NCI-H2107 (cell line): Measurements from ENCODE around the gene NDUFS8.

Experiments
- DNase-seq: peaks from one replicate; lab custom pipeline; 2025; lab: John Stamatoyannopoulos, UW

Gene NDUFS8

DNA sequence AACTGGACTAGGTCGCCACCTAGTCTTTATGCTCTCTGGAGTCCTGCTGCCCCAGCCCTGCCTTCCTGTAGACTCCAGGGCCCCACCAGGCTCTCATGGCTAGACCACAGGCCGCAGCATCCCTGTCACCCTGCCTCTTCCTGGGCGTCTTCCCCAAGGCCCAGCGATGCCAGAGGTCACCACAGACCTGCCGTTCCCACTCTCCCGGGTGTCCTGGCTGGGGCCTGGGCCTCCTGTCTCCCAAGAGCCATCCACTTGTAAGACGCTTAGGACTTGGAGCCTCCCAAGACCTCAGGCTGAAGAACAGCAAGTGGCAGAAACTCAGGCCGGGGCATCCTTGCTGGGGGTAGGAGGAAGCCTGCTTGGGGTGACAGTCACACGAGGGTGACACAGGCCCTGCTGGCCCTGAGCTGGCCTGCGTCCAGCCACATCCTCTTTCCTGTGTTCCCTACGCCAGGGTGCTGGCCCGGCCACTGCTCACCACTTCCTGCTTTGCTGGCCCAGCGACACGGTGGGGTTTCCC is 6.3 kb downstream of the NDUFS8 start:
- DNase-seq, result no peak

DNA sequence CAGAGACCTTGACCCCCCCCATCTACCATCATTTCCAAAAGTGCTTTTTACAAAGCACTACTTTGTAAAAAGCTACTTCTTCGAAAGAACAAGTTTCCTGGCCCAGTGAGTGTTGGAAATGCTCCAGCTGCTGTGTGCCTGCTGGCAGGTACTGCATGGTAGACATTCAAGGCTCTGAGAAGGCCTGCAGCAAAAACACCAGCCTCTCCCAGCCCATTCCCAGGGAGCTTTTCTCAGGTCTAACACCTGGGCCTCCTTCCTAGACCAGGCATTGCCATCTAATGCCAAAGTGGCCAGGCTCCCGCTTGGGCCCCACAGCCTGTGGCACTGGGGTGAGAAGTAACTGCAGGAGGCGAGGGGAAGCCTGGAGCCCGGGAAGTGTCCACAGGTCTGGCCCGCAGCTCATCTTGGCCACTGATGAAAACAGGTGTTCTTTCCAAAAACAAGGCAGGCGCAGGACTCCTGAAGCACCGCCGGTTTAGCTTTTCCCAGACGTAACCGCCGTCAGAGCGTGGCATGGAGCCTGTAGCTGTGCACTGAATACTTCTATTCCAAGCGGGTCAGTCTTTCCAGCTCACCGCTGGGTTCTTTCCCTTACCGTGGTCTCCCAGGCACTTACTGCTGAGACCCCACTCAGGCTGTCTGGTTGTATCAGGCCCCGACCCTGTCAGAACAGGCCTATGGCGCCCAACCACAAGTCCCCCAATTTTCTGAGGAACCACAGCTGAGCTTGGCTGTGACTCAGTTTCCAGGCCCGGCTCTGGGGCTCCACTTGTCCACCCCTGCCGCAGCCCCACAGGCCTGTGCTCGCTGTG is 7.1 kb downstream of the NDUFS8 start:
- no peak for DNase-seq

GRCh38 chr11:68038226-68038717 is 7.8 kb downstream of the NDUFS8 start:
- DNase-seq, result no peak

GRCh38 chr11:68038718-68039525 is 8.4 kb downstream of the NDUFS8 start, which contains the start of gene TCIRG1:
Gene TCIRG1 (plus strand): TSS chr11:68039025. CDS start chr11:68041272, 2,247 bp downstream.
- no peak for DNase-seq

- no peak for DNase-seq
Measured at GRCh38 chr11:68039526-68040086, 9.1 kb downstream of the NDUFS8 start.

DNA sequence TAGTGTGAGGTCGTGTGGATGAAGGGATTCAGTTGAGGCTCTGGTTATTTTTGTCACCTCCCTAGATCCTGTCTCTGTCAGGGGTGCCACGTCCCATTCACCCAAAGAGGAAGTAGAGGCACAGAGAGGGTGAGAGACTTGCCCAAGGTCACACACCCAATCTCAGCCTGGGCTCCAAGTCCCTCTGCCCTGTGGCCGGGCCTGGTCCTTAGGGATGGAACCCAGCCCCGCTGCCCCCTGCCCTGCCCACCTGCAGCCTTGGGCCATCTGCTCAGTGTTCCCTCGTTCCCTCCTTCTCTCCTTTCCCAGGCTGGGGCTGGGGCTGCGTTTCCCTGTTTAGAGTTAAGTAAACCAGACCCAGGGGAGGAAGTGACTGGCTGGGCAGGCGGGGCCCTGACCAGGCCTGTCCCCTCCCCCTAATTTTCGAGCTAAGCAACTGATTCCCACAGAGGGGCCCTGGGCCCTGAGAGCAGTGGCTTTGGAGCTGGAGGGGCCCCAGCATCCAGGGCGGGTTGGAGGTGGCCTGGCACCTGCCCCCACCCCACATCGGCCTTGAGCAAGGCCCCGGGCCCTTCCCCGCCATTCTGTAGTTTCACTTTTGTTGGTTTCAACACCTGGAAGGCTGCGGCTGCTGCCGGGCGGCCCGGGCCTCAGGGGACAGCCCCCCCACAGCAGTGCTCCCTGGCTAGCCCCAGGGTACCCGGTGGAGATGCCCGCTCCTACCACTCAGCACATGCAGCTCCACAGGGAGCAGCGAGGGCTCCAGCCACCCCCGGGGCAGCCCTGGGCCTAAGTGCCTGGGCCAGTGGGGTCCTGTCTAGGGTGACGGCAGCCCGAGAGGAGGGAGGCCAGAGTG is 9.8 kb downstream of the NDUFS8 start:
- peak; percentile 15 for DNase-seq

GRCh38 chr11:68040957-68041591 is 10.6 kb downstream of the NDUFS8 start:
- no peak for DNase-seq

GRCh38 chr11:68041617-68042218 is 11.2 kb downstream of the NDUFS8 start:
- DNase-seq, result no peak

GRCh38 chr11:68042219-68043028 is 11.9 kb downstream of the NDUFS8 start:
- DNase-seq, result no peak

DNA sequence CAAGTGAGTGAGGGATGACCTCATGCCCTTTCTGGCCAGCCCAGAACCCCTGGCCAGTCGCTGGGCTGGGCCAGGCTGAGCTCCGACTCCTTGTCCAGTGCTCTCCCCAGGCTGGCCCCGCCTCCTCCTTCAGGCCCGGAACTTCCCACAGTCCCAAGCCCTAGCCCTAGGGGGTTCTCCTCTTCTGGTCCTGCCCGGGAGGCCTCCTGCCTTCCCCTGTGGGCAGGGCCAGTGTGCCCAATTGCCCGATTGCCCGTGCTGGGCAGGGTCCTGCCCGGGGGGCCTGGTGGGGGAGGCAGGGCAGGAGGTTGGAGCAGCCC is 12.5 kb downstream of the NDUFS8 start:
- no peak for DNase-seq

DNA sequence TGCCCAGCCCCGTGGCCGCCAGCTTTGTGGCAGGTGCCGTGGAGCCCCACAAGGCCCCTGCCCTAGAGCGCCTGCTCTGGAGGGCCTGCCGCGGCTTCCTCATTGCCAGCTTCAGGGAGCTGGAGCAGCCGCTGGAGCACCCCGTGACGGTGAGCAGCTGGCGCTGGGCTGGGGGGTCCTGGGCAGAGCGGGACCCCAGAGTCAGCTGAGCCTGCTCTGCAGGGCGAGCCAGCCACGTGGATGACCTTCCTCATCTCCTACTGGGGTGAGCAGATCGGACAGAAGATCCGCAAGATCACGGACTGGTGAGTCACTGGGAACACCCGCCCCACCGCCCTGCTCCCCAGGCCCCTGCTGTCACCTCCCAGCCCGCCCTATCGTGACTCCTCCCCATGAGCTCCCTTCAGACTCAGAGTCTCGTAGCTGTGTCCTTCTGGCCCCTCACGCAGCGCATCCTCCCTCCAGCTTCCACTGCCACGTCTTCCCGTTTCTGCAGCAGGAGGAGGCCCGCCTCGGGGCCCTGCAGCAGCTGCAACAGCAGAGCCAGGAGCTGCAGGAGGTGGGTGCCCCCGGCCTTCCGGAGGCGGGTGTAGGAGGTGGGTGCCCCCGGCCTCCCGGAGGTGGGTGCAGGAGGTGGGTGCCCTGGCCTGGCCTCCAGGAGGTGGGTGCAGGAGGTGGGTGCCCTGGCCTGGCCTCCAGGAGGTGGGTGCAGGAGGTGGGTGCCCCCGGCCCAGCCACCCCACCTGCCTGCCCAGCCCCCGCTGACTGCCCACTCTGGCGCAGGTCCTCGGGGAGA is 13.1 kb downstream of the NDUFS8 start:
- peak; percentile 62 for DNase-seq

DNA sequence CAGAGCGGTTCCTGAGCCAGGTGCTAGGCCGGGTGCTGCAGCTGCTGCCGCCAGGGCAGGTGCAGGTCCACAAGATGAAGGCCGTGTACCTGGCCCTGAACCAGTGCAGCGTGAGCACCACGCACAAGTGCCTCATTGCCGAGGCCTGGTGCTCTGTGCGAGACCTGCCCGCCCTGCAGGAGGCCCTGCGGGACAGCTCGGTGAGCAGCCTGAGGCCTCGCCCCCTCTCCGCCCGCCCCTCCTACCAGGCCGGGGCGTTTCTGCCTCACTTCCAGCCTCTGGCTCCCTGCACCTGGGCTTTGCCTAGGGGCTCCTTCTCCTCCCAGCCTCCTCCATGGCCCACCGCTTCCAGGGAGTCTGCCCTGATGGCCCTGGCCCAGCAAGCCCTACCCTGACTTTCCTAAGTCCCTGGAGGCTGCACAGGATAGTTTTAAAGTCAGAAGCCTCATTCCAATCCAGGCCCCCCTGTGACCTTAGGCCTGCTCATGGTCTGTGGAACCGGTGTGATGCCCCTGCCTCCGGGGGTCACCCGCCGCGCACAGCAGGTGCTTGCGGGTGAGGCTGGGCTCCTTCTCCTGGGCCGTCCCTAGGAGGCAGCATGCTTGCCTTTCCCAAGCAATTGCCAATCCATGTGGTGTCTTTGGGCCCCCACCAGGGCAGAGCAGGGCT is 13.8 kb downstream of the NDUFS8 start:
- DNase-seq, result peak; percentile 46

GRCh38 chr11:68044898-68045351 is 14.4 kb downstream of the NDUFS8 start:
- no peak for DNase-seq

DNA sequence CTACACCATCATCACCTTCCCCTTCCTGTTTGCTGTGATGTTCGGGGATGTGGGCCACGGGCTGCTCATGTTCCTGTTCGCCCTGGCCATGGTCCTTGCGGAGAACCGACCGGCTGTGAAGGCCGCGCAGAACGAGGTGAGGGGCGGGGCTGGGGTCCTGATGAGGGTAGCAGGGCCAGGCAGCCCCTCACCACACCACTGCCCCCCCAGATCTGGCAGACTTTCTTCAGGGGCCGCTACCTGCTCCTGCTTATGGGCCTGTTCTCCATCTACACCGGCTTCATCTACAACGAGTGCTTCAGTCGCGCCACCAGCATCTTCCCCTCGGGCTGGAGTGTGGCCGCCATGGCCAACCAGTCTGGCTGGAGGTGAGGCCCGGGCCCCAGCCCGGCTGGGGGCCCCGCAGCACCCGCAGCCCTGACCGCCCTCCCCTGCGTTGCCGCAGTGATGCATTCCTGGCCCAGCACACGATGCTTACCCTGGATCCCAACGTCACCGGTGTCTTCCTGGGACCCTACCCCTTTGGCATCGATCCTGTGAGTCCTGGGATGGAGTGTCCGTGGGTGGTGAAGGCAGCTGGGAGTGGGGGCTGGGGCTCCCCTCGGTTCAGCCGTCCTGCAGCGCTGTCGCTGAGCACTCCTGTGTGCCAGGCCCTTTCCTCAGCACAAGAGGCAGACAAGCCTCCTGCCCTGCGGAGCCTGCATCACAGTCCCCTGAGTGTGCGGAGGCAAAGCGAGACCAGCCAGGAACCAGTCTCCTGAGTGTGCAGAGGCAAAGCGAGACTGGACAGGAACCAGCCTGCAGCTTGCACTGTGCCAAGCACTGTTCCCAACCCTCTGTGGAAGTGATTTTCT is 17.2 kb downstream of the NDUFS8 start:
- DNase-seq, result no peak

GRCh38 chr11:68048681-68049508 is 18.4 kb downstream of the NDUFS8 start:
- no peak for DNase-seq
